Fibroblast of skin of scalp (primary cell): Measurements from ENCODE around the gene GHRL.
"Not testable (repeated sequence)": the region's sequence is repeated elsewhere in the genome, so short reads cannot be mapped to it uniquely, and the experiment has no call there.

Experiments
- DNase-seq: peaks from one replicate; pipeline ENCODE4 v3.0.0-alpha.2; 2013

GHRL gene

GRCh38 chr3:10322352-10322710 lies 29.6 kb upstream of the GHRL start:
- no peak for DNase-seq

GRCh38 chr3:10321630-10322351 lies 29.0 kb upstream of the GHRL start:
- no peak for DNase-seq

GRCh38 chr3:10320320-10320677 lies 27.6 kb upstream of the GHRL start:
- no peak for DNase-seq

- peak; percentile 29 for DNase-seq
These were observed 27.1 kb upstream of the GHRL start for GRCh38 chr3:10319804-10320203.

GRCh38 chr3:10319251-10319650 lies 26.5 kb upstream of the GHRL start:
- DNase-seq = no peak

- no peak for DNase-seq
These were observed 25.2 kb upstream of the GHRL start for GRCh38 chr3:10317961-10318350.

GRCh38 chr3:10317311-10317960 lies 24.7 kb upstream of the GHRL start:
- DNase-seq = no peak

- DNase-seq = no peak
These were observed 23.1 kb upstream of the GHRL start for GRCh38 chr3:10315771-10316344.

GRCh38 chr3:10315101-10315500 lies 22.4 kb upstream of the GHRL start:
- DNase-seq = no peak

GRCh38 chr3:10312861-10313260 lies 20.1 kb upstream of the GHRL start:
- DNase-seq = no peak

- DNase-seq = no peak
These were observed 19.6 kb upstream of the GHRL start for GRCh38 chr3:10312391-10312790.

- DNase-seq = no peak
These were observed 19.0 kb upstream of the GHRL start for GRCh38 chr3:10311710-10312109.

- DNase-seq = peak; percentile 17
These were observed 17.8 kb upstream of the GHRL start for GRCh38 chr3:10310578-10310977.

- DNase-seq = no peak
These were observed 17.0 kb upstream of the GHRL start for GRCh38 chr3:10309736-10310135.

GRCh38 chr3:10308678-10309077 lies 15.9 kb upstream of the GHRL start:
- DNase-seq = no peak

- DNase-seq = no peak
These were observed 13.4 kb upstream of the GHRL start for GRCh38 chr3:10306156-10306555.

GRCh38 chr3:10305331-10305902 lies 12.7 kb upstream of the GHRL start:
- DNase-seq = no peak

GRCh38 chr3:10304905-10305304 lies 12.2 kb upstream of the GHRL start:
- DNase-seq = no peak

- no peak for DNase-seq
These were observed 11.0 kb upstream of the GHRL start for GRCh38 chr3:10303785-10304184.

GRCh38 chr3:10303105-10303504 lies 10.4 kb upstream of the GHRL start:
- DNase-seq = no peak

GRCh38 chr3:10300087-10300486 lies 7.3 kb upstream of the GHRL start:
- DNase-seq = no peak

- no peak for DNase-seq
These were observed 6.9 kb upstream of the GHRL start for GRCh38 chr3:10299679-10300078.

GRCh38 chr3:10299175-10299574 lies 6.4 kb upstream of the GHRL start:
- DNase-seq = peak; percentile 8

- DNase-seq = not testable (repeated sequence)
These were observed 5.3 kb upstream of the GHRL start for GRCh38 chr3:10298064-10298463.
